ENCODE data around the gene IMMP2L.
"Not testable (repeated sequence)": the region's sequence is repeated elsewhere in the genome, so short reads cannot be mapped to it uniquely, and the experiment has no call there.

Gene IMMP2L

DNA sequence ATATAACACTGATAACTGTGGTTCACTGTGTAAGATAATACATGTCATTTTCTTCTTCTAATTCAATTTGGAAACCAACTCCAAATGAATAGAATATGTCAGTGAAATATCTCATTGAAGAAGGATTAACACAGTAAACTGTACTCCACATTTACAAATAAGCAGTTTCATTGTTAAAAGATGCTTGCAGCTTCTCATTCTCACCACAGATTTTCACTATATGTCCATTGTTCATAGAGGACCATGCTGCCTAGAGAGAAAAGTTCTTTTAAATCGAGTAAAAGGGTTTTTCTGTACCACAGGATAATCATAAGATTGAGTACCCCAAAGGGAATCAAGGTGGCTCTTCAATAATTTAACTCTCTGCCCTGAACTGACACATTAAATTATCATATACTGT lies 305.9 kb downstream of the IMMP2L start:
- DNase-seq: no peak

DNA sequence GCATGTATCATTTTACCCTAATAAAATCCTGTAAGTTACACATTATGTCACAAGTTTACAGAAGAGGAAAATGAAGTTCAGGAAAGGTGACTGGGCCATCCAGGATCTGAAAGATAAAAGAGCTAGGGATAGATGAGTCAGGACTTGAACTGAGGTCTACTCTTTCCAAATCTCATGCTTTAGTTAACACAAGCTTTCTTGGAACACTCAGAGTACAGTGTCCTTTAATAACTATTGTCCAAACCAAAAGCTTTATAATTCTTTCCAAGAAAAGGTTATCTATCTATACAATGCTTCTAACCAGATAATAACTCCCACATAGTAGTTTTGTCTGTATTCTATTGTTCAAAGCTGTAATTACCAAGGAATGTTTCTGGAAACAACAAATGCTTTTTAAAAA lies 306.7 kb downstream of the IMMP2L start:
- no peak for DNase-seq

- DNase-seq: not testable (repeated sequence)
Observed at GRCh38 chr7:111251365-111251764, 310.9 kb downstream of the IMMP2L start.

DNA sequence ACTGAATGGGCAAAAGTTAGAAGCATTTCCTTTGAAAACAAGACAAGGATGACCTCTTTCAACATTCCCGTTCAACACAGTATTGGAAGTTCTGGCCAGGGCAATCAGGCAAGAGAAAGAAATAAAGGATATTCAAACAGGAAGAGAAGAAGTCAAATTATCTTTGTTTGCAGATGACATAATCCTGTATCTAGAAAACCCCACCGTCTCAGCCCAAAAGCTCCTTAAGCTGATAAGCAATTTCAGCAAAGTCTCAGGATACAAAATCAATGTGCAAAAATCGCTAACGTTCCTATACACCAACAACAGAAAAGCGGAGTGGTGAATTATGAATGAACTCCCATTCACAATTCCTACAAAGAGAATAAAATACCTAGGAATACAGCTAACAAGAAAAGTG lies 312.5 kb downstream of the IMMP2L start:
- not testable (repeated sequence) for DNase-seq

DNA sequence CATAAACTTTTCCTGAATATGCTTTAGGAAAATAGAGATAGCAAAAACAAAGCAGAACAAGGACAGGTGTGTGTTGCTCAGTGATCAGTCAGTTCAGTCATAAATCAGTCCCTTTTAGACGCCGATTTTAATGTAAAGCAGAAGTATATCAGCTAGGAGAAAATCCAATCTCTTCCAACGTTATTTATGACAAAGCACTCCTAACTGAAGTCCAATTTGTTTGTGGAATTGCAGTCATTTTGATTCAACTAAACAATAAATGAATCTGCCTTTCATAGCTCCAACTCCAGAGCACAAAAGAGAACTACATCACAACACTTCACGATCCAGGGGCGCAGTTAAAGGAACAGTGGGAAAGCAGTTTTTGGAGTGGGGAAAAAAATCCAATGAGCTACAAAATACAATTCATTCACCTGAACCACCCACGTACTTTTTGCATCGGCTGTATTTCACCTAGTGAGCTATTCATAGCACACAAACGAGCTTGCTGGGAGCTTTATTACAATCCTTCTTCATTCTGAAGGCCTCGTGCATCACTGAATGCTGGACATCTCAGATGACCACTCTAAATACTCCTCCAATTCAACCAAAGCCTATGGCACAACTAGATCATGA lies 320.0 kb downstream of the IMMP2L start:
- no peak for DNase-seq

- DNase-seq: no peak
Observed at GRCh38 chr7:111240371-111240770, 321.9 kb downstream of the IMMP2L start.

DNA sequence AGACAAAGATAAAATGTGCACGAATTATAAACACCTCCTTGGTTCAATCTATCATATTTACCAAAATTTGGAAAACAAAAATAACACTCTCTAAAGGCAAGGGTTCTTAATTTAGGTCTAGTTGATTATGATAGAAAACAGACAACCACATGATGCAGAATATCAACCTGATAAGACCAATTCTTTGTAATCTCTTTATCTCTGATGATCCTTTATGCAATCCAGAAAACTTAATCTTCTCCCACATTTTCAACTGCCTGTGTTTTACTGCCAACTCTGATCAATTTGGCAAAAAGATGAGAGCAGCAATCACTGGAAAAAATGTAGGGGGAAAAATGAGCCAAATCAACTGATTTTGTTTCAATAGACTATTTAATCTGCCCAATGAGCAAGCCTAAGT lies 322.9 kb downstream of the IMMP2L start:
- no peak for DNase-seq

- DNase-seq: no peak
Observed at GRCh38 chr7:111238886-111239285, 323.4 kb downstream of the IMMP2L start.

DNA sequence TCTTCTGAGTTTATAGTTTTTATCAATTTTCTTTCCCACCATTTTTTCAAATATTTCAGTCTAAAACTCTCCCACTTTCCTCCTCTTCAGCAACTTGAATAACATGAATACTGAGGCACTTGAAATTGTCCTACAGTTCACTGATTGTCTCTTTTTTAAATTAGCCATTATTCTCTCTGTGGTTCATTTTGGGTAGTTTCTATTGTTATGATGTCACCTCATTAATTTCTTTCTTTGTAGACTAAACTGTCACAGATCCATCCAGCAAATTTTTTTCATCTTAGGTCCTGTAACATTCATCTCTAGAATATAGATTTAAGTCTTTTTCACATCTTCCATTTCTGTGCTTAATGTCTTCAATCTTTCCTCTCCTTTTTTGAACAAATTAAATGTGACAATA lies 326.6 kb downstream of the IMMP2L start:
- no peak for DNase-seq

DNA sequence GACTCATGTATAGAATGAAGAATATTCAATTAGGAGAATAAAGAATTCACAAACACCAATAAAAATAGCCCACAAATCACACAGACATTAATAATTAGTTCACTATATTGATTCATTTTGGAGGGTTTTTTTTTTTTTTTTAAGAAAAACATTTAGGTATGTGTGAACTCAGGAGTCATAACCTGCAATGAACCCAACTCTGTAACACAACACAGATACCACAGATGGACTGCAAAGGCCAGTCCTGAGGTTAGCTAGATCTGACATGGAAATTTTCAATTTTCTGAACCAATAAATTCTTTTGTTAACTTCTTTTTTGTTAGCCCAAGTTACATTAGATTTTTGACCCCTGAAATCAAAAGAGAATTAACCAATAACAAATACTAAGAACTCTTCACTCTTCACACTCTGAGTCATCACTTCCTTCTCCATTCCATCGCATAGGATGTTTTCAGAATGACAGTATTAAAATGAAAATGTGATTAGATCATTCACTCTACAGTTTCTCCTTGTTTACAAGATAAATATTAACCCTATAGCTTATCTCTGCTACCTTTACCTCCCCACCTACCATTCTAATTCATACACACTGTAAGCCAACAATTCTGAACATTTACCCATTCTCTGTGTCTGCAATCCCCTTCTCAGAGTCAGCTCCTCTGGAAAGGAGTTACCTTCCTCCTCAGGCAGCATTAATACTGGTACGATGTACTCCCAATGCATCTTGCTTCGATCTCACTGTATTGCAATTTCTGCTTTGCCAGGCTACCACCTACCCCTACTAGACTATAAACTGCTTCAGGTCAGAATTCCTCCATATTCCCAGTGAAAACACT lies 329.8 kb downstream of the IMMP2L start:
- no peak for DNase-seq

DNA sequence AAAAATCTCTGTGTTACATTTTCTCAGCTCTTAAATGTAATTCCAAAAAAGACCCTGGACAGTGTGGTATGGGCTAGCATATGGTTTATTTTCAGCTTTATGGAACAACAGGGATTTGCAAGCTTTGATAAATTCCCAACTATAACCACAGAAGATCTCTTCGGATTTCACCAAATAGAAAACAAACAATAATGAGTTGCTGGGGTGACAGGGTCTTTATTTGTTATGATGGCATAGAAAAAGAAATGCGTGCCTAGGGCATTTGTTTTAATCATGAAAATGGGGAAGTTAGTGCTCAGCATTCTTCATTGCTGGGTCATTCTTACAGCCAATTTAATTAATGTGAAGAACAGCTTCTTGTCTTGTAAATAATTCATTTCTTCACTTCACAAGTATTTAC lies 332.4 kb downstream of the IMMP2L start:
- DNase-seq: no peak

- DNase-seq: no peak
Observed at GRCh38 chr7:111229181-111229740, 333.0 kb downstream of the IMMP2L start.

- DNase-seq: no peak
Observed at GRCh38 chr7:111228437-111228836, 333.9 kb downstream of the IMMP2L start.

GRCh38 chr7:111226800-111227199 lies 335.5 kb downstream of the IMMP2L start:
- no peak for DNase-seq

GRCh38 chr7:111224354-111225231 lies 337.7 kb downstream of the IMMP2L start:
- no peak for DNase-seq

- no peak for DNase-seq
Observed at GRCh38 chr7:111223802-111224253, 338.5 kb downstream of the IMMP2L start.

DNA sequence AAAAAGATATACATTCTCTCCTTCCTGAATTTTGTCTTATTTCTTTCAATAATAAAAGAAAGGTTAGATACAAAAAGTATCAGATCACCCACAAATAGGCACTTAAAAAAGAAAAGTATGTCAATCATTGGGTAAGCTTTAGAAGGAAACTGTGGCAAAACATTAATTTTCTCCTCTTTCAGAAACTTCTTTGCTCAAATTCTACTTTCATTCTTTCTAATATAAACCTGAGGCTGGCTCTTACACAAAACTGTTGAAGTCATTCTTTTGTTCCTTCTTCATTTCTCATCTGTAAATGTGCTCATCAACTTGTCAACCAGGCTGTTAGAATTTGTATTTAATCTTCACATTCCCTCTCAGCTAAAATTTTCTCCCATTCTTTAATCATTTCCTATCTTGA lies 346.7 kb downstream of the IMMP2L start:
- DNase-seq: no peak

- DNase-seq: no peak
Observed at GRCh38 chr7:111212857-111213523, 349.3 kb downstream of the IMMP2L start.

DNA sequence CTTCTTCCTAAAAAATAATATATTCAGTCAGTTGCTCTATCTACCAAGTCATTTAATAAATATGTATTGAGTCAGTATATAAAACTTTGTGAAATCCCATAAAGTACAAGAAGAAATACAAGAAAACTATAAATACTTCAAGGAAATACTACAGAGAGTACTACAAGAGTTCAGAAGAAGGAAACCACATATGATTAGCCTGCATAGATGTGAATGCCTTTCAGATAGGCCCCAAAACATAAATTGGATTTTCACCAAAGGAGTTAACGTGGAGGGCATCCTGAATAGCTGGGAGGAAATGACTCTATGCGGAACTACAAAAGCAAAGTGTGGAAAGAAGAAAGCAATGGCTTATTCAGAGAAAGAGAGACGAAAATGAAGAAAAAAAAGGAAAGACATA lies 351.3 kb downstream of the IMMP2L start:
- no peak for DNase-seq

DNA sequence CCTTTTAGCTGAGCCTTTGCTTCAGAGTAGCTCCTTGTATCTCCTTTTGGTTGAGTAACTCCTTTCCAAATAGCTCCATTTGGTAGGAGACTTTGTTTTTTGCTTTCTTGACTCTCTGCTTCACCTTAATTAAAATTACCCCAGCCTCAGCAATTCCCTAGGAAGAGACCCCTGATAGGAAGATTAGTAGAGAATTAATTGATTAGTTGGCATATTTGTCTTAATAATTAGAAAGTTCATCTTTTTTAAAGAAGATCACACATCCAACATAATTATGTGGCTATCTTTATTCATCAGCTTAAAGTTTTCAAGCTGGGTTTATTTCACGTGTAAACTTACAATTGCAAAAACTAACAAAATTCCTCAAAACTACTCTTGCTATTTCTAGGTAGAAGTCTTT lies 352.2 kb downstream of the IMMP2L start:
- no peak for DNase-seq

DNA sequence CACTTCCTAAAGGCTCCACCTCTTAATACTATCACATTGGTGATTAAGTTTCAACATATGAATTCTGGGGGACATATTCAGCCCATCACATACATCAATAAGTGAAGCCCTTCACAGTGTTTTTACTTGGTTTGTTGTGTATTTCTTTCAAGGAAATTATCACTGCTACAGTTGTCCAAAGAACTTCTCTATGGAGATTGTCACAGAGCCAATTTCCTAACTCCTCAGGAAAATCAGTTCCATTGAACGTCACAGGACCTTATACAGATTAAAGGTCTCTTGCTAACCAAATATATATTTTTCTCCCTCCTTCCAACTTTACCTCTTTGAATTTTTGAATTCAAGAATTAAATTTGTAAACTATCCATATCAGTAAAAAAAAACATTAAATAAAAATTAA lies 357.0 kb downstream of the IMMP2L start:
- no peak for DNase-seq

- no peak for DNase-seq
Observed at GRCh38 chr7:111202321-111202720, 360.0 kb downstream of the IMMP2L start.

- no peak for DNase-seq
Observed at GRCh38 chr7:111199643-111200042, 362.6 kb downstream of the IMMP2L start.
